ENCODE results near the gene CDADC1. TPM values are rescaled to one million over a fixed set of nuclear protein-coding genes. Genes with fewer than 3 reads are reported as not detected.
A peak's percentile ranks its signal among the peaks of the same experiment; 100 is the strongest.

CDADC1 gene
- total and polyA plus RNA-seq, 11 donors: 2.8 to 10.8 (median 10.2) TPM

- TF ChIP-seq CTCF (IDR thresholded peaks at IDR 0.05): no peak
- no peak for TF ChIP-seq POLR2A (IDR thresholded peaks at IDR 0.05)
- no peak overlapping the region for H3K27ac ChIP-seq
- no peaks in the 10 kb centered on the region for H3K9me3 ChIP-seq
- H3K36me3 ChIP-seq: no peaks in the 10 kb centered on the region
- H3K27me3 ChIP-seq: peaks cover 13 to 57% (median 35%) of the 10 kb centered on the region in 9 donors
- ATAC-seq (no peak), DNase-seq (no peak)
- H3K4me3 ChIP-seq: peak overlapping the region in 11 of 12 donors; percentile 12 to 56 (median 43)
- WGBS, 4 donors: 16 to 20% (median 18%) methylated on average over 16 to 17 of the region's 17 CpGs
- peaks cover 0 to 19% (median 4%) of the 10 kb centered on the region in 12 donors for H3K4me1 ChIP-seq
- intact Hi-C loops (cut with DNase I): no loop called here
Observed at GRCh38 chr13:49219647-49220035, 28.1 kb upstream of the CDADC1 start.

- peak in 3 of 4 donors; percentile 75 to 78 (median 77) for ATAC-seq
- intact Hi-C loops (cut with DNase I): no loop called here
- TF ChIP-seq POLR2A (IDR thresholded peaks at IDR 0.05): no peak
- TF ChIP-seq CTCF (IDR thresholded peaks at IDR 0.05): peak in 3 of 12 donors; percentile 5 to 28 (median 11)
Observed at GRCh38 chr13:49220036-49220855, 27.5 kb upstream of the CDADC1 start, which contains the start of gene MLNR. Gene MLNR (plus strand): TSS chr13:49220338. CDS start chr13:49220338, 0 bp downstream.

GRCh38 chr13:49220856-49221589 is 26.7 kb upstream of the CDADC1 start:
- WGBS, 4 donors: 5 to 17% (median 8%) methylated on average over 37 to 73 of the region's 73 CpGs
- H3K27ac ChIP-seq: no peak overlapping the region
- DNase-seq (no peak), ATAC-seq (peak in 2 of 4 donors; percentile 8 to 25)
- peaks cover 0 to 19% (median 4%) of the 10 kb centered on the region in 12 donors for H3K4me1 ChIP-seq
- TF ChIP-seq CTCF (IDR thresholded peaks at IDR 0.05) (no peak), POLR2A (IDR thresholded peaks at IDR 0.05) (no peak)
- no peaks in the 10 kb centered on the region for H3K9me3 ChIP-seq
- peak overlapping the region in 11 of 12 donors; percentile 7 to 56 (median 43) for H3K4me3 ChIP-seq
- peaks cover 13 to 57% (median 35%) of the 10 kb centered on the region in 9 donors for H3K27me3 ChIP-seq
- intact Hi-C loops (cut with DNase I): no loop called here
- no peaks in the 10 kb centered on the region for H3K36me3 ChIP-seq

More at GRCh38 chr13:49220036-49220855, 27.5 kb upstream of the CDADC1 start, which contains the start of gene MLNR:
- H3K4me3 ChIP-seq: peak within 1 kb of the TSS; percentile 7 to 56 (median 40)
- no peak within 1 kb of the TSS for H3K27ac ChIP-seq
- peaks cover 0 to 16% (median 4%) of the 10 kb centered on the region in 12 donors for H3K4me1 ChIP-seq
- no peaks in the 10 kb centered on the region for H3K9me3 ChIP-seq
- DNase-seq: peak in 3 of 5 donors; percentile 39 to 70 (median 51)
- 2 to 10% (median 5%) methylated on average over 37 to 111 of the region's 111 CpGs for WGBS, 4 donors
- peaks cover 13 to 57% (median 35%) of the 10 kb centered on the region in 9 donors for H3K27me3 ChIP-seq
- H3K36me3 ChIP-seq: no peaks in the 10 kb centered on the region

GRCh38 chr13:49221590-49221965 is 26.1 kb upstream of the CDADC1 start:
- intact Hi-C loops (cut with DNase I): no loop called here
- Histone ChIP-seq H3K27ac (no peak overlapping the region), H3K36me3 (no peaks in the 10 kb centered on the region), H3K27me3 (peaks cover 13 to 57% (median 35%) of the 10 kb centered on the region in 9 donors), H3K9me3 (no peaks in the 10 kb centered on the region), H3K4me3 (peak overlapping the region in 1 of 12 donors; percentile 7), H3K4me1 (peaks cover 0 to 19% (median 4%) of the 10 kb centered on the region in 12 donors)
- WGBS, 4 donors: 57 to 85% (median 73%) methylated on average over 4 of the region's 4 CpGs
- TF ChIP-seq CTCF (IDR thresholded peaks at IDR 0.05) (no peak), POLR2A (IDR thresholded peaks at IDR 0.05) (no peak)
- no peak for DNase-seq
- ATAC-seq: no peak
